ENCODE data around the gene AP4B1. TPM values are rescaled to one million over a fixed set of nuclear protein-coding genes. Genes with fewer than 3 reads are reported as not detected.
A peak's percentile ranks its signal among the peaks of the same experiment; 100 is the strongest.

The AP4B1 gene
- total RNA-seq, 1 experiment from 2014 or later = 14.2 TPM

DNA sequence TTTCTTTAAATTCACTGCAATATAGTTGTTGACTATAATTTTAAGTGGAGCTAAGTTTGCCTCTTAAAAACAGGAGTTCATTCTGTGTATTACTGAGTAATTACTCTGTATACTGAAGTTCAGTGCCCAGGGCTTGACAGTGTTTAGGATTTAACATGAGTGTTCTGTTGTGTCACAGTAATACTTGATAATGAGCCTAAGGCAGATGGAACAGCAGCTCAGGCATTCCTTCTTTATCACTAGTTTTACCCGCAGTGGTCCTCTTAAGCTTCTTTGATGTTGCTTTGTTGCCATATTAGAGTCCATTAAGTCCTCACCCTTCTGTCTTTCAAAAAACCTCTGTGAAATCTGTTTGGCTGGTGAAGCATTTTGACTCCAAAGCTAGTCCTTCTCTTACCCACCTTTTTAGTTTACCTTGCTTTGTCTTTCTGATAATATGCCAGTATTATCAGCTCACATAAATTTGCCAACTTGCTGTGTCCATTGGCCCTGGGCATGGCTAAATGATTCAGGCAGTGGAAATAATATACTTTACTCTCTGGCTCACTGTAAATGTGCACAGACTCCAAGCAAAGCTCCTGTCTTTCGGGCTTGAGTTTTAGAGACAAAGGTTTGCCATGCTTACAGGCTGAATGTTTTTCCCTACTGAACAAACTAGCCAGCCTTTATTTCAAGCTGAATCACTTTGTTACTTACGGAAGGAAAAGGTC is 42.2 kb upstream of the AP4B1 start:
- no peak for DNase-seq (ENCODE audit: low spot score)
- POLR2A ChIA-PET = no interaction called here
- no peaks in the 10 kb centered on the region for H3K9me3 Mint-ChIP-seq
- H3K27ac Mint-ChIP-seq = 0 out of 2 replicates have a peak overlapping the region, but pooled peaks have one; percentile 26
- no peak for ATAC-seq
- H3K4me3 Mint-ChIP-seq = no peak overlapping the region
- H3K4me1 Mint-ChIP-seq = peaks cover 23% of the 10 kb centered on the region
- no peak for TF ChIP-seq ZNF396 (CRISPR knock-in tag; IDR thresholded peaks at IDR 0.05; ENCODE audit: borderline replicate concordance)
- TF ChIP-seq, protein P1, sequence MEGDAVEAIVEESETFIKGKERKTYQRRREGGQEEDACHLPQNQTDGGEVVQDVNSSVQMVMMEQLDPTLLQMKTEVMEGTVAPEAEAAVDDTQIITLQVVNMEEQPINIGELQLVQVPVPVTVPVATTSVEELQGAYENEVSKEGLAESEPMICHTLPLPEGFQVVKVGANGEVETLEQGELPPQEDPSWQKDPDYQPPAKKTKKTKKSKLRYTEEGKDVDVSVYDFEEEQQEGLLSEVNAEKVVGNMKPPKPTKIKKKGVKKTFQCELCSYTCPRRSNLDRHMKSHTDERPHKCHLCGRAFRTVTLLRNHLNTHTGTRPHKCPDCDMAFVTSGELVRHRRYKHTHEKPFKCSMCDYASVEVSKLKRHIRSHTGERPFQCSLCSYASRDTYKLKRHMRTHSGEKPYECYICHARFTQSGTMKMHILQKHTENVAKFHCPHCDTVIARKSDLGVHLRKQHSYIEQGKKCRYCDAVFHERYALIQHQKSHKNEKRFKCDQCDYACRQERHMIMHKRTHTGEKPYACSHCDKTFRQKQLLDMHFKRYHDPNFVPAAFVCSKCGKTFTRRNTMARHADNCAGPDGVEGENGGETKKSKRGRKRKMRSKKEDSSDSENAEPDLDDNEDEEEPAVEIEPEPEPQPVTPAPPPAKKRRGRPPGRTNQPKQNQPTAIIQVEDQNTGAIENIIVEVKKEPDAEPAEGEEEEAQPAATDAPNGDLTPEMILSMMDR (IDR thresholded peaks at IDR 0.05) = no peak
- CTCF ChIA-PET = interaction anchor here (0.7 to 2.6 kb wide), 9 partner anchors 8 to 400 kb away, joined by 3 to 11 read pairs (median 4); partner anchors contain the start of genes AP4B1 and OLFML3
- peaks cover 9% of the 10 kb centered on the region for H3K36me3 Mint-ChIP-seq
- H3K27me3 Mint-ChIP-seq (ENCODE audit: low read depth) = no peaks in the 10 kb centered on the region

DNA sequence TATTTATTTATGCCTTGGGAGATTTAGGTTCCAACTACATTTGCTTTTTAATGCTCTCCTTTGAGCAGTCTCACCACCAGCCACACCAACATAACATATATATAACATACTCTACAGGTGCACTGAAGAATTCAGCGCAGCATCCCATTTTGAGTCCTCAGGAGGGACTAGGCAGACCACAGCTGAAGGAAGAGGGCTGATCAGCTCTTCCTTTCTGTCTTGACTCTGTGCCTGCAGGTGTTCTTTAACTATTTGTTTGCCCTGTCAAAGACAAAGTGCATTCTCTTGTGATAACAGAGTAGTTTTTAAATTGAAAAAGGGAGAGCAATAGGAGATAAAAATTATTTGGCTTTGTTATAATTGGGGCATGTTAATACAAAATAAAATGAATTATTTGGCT is 41.5 kb upstream of the AP4B1 start:
- Mint-ChIP-seq H3K4me3 (no peak overlapping the region), H3K9me3 (no peaks in the 10 kb centered on the region), H3K27ac (no peak overlapping the region), H3K36me3 (peaks cover 12% of the 10 kb centered on the region), H3K4me1 (peaks cover 23% of the 10 kb centered on the region), H3K27me3 (ENCODE audit: low read depth) (no peaks in the 10 kb centered on the region)
- DNase-seq (ENCODE audit: low spot score) (no peak), ATAC-seq (peak; percentile 46; the same call in 1 of the 2 replicates)
- TF ChIP-seq ETV6 (CRISPR knock-in tag; IDR thresholded peaks at IDR 0.05) (no peak), ZBTB21 (CRISPR knock-in tag; IDR thresholded peaks at IDR 0.05; ENCODE audit: borderline replicate concordance) (no peak), GTF2I (CRISPR knock-in tag; conservative IDR thresholded peaks at IDR 0.05) (no peak), SP1 (CRISPR knock-in tag; conservative IDR thresholded peaks at IDR 0.05) (no peak), SMAD3 (CRISPR knock-in tag; IDR thresholded peaks at IDR 0.05; ENCODE audit: borderline replicate concordance) (no peak), FOXK1 (CRISPR knock-in tag; IDR thresholded peaks at IDR 0.05) (no peak), FOXJ3 (CRISPR knock-in tag; IDR thresholded peaks at IDR 0.05; ENCODE audit: borderline replicate concordance) (no peak), IRF2 (CRISPR knock-in tag; IDR thresholded peaks at IDR 0.05; ENCODE audit: borderline replicate concordance, low read depth) (no peak), JAZF1 (CRISPR knock-in tag; IDR thresholded peaks at IDR 0.05) (no peak)
- TF ChIP-seq, protein P2, sequence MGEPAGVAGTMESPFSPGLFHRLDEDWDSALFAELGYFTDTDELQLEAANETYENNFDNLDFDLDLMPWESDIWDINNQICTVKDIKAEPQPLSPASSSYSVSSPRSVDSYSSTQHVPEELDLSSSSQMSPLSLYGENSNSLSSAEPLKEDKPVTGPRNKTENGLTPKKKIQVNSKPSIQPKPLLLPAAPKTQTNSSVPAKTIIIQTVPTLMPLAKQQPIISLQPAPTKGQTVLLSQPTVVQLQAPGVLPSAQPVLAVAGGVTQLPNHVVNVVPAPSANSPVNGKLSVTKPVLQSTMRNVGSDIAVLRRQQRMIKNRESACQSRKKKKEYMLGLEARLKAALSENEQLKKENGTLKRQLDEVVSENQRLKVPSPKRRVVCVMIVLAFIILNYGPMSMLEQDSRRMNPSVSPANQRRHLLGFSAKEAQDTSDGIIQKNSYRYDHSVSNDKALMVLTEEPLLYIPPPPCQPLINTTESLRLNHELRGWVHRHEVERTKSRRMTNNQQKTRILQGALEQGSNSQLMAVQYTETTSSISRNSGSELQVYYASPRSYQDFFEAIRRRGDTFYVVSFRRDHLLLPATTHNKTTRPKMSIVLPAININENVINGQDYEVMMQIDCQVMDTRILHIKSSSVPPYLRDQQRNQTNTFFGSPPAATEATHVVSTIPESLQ (CRISPR knock-in tag; IDR thresholded peaks at IDR 0.05) = no peak
- TF ChIP-seq, protein P3, sequence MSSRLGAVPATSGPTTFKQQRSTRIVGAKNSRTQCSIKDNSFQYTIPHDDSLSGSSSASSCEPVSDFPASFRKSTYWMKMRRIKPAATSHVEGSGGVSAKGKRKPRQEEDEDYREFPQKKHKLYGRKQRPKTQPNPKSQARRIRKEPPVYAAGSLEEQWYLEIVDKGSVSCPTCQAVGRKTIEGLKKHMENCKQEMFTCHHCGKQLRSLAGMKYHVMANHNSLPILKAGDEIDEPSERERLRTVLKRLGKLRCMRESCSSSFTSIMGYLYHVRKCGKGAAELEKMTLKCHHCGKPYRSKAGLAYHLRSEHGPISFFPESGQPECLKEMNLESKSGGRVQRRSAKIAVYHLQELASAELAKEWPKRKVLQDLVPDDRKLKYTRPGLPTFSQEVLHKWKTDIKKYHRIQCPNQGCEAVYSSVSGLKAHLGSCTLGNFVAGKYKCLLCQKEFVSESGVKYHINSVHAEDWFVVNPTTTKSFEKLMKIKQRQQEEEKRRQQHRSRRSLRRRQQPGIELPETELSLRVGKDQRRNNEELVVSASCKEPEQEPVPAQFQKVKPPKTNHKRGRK (CRISPR knock-in tag; IDR thresholded peaks at IDR 0.05; ENCODE audit: borderline replicate concordance) = no peak
- TF ChIP-seq, protein P4, sequence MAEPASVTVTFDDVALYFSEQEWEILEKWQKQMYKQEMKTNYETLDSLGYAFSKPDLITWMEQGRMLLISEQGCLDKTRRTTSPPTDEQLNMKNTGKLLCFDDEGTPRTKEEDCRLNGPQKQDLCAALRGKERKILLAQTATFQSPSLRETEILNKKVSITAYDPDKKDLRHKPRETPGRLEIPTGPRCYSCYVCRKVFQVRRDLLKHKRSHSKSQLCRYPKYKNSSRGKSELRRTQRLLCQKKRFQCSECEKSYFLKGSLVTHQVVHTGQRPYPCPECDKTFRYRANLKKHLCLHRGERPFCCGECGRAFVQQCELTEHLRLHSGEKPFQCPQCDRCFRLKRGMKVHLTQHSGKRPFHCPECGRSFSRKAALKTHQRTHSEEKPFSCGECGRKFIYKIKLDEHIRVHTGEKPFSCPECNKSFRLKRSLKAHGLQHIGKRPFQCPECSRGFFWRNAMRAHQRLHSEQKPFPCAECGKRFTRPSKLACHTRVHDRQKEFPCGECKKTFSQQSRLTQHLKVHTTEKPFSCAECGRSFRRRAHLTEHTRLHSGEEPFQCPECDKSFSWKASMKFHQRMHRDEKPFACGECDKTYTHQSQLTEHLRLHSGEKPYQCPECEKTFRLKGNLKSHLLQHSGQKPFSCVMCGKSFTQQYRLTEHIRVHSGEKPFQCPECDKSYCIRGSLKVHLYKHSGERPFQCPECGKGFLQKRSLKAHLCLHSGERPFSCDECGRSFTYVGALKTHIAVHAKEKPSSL (CRISPR knock-in tag; conservative IDR thresholded peaks at IDR 0.05) = no peak
- TF ChIP-seq, protein P5, sequence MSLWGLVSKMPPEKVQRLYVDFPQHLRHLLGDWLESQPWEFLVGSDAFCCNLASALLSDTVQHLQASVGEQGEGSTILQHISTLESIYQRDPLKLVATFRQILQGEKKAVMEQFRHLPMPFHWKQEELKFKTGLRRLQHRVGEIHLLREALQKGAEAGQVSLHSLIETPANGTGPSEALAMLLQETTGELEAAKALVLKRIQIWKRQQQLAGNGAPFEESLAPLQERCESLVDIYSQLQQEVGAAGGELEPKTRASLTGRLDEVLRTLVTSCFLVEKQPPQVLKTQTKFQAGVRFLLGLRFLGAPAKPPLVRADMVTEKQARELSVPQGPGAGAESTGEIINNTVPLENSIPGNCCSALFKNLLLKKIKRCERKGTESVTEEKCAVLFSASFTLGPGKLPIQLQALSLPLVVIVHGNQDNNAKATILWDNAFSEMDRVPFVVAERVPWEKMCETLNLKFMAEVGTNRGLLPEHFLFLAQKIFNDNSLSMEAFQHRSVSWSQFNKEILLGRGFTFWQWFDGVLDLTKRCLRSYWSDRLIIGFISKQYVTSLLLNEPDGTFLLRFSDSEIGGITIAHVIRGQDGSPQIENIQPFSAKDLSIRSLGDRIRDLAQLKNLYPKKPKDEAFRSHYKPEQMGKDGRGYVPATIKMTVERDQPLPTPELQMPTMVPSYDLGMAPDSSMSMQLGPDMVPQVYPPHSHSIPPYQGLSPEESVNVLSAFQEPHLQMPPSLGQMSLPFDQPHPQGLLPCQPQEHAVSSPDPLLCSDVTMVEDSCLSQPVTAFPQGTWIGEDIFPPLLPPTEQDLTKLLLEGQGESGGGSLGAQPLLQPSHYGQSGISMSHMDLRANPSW (CRISPR knock-in tag; conservative IDR thresholded peaks at IDR 0.05; ENCODE audit: low read depth) = no peak
- TF ChIP-seq, protein P6, sequence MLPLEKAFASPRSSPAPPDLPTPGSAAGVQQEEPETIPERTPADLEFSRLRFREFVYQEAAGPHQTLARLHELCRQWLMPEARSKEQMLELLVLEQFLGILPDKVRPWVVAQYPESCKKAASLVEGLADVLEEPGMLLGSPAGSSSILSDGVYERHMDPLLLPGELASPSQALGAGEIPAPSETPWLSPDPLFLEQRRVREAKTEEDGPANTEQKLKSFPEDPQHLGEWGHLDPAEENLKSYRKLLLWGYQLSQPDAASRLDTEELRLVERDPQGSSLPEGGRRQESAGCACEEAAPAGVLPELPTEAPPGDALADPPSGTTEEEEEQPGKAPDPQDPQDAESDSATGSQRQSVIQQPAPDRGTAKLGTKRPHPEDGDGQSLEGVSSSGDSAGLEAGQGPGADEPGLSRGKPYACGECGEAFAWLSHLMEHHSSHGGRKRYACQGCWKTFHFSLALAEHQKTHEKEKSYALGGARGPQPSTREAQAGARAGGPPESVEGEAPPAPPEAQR (CRISPR knock-in tag; IDR thresholded peaks at IDR 0.05) = no peak
- TF ChIP-seq, protein P7, sequence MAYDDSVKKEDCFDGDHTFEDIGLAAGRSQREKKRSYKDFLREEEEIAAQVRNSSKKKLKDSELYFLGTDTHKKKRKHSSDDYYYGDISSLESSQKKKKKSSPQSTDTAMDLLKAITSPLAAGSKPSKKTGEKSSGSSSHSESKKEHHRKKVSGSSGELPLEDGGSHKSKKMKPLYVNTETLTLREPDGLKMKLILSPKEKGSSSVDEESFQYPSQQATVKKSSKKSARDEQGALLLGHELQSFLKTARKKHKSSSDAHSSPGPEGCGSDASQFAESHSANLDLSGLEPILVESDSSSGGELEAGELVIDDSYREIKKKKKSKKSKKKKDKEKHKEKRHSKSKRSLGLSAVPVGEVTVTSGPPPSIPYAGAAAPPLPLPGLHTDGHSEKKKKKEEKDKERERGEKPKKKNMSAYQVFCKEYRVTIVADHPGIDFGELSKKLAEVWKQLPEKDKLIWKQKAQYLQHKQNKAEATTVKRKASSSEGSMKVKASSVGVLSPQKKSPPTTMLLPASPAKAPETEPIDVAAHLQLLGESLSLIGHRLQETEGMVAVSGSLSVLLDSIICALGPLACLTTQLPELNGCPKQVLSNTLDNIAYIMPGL (CRISPR knock-in tag; IDR thresholded peaks at IDR 0.05) = no peak
- ChIA-PET POLR2A (no interaction called here), CTCF (interaction anchor here (0.9 to 2.4 kb wide), 8 partner anchors 16 to 401 kb away, joined by 3 to 7 read pairs (median 3); partner anchors contain the start of genes AP4B1 and OLFML3)
